SK-N-MC (cell line): ENCODE measurements around the gene MPG.

Experiments used
- EZH2 ChIP-seq: fragments of 200-600 bp; sonication (generic); IDR thresholded peaks from one replicate; pipeline ENCODE4 v1.6.1; 2017; ENCODE audit warnings: antibody characterized with exemption
- FOXP2 ChIP-seq: optimal IDR thresholded peaks from 2 replicates; pipeline ENCODE3; 2011; ENCODE audit warnings: mild to moderate bottlenecking, moderate library complexity; ENCODE audit not compliant: insufficient read depth; ENCODE audit errors: extremely low read length, control extremely low read depth
- POLR2AphosphoS5 ChIP-seq: IDR thresholded peaks from 2 replicates; pipeline ENCODE4 v1.6.1; 2012; ENCODE audit warnings: mild to moderate bottlenecking, low read depth, low read length, borderline replicate concordance

DNA sequence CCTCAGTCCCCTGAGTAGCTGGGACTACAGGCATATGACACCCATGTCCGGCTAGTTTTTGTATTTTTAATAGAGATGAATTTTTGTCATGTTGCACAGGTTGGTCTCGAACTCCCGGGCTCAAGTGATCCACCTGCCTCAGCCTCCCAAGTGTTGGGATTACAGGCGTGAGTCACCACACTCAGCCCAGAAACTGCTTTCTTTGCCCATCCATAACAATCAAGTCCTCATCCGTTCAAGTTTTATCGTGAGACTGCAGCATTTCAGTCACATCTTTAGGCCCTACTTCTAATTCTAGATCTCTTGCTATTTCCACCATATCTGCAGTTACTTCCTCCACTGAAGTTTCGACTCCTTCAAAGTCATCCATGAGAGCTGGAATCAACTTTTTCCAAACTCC lies 54.1 kb downstream of the MPG start:
- TF ChIP-seq EZH2 (no peak), POLR2AphosphoS5 (no peak), FOXP2 (no peak)
